VCaP (cell line): Measurements from ENCODE around the gene RAB1A.
"Not testable (repeated sequence)": the region's sequence is repeated elsewhere in the genome, so short reads cannot be mapped to it uniquely, and the experiment has no call there.

ENCODE experiments used
- H3K27ac ChIP-seq: fragments of 450-650 bp; 2 replicates; pipeline ENCODE4 v1.5.1; 2017
- TF ChIP-seq, protein P1 (sequence below): fragments of 450-650 bp; conservative IDR thresholded peaks from 2 replicates; pipeline ENCODE4 v1.5.1; 2017; ENCODE audit warnings: mild to moderate bottlenecking, moderate library complexity

Gene RAB1A

DNA sequence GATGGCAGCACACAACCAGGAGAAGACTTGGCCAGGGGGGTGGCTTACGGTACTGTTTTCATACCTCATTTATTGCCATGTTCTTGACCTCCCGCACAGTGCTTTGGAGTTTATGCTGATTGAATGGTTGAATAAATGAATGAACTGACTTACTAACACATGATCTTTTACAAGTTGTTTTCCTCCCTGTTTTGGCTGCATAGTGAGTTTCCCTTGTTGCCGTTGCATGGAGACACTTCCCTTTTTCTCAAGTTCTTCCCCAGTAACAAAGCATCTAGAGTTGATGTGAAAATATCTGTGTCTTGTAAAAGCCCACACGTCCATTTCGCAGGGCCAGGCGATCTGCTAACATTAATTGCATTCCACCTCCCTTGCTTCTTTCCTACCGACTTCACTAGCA is 35.7 kb upstream of the RAB1A start:
- TF ChIP-seq, protein P1, sequence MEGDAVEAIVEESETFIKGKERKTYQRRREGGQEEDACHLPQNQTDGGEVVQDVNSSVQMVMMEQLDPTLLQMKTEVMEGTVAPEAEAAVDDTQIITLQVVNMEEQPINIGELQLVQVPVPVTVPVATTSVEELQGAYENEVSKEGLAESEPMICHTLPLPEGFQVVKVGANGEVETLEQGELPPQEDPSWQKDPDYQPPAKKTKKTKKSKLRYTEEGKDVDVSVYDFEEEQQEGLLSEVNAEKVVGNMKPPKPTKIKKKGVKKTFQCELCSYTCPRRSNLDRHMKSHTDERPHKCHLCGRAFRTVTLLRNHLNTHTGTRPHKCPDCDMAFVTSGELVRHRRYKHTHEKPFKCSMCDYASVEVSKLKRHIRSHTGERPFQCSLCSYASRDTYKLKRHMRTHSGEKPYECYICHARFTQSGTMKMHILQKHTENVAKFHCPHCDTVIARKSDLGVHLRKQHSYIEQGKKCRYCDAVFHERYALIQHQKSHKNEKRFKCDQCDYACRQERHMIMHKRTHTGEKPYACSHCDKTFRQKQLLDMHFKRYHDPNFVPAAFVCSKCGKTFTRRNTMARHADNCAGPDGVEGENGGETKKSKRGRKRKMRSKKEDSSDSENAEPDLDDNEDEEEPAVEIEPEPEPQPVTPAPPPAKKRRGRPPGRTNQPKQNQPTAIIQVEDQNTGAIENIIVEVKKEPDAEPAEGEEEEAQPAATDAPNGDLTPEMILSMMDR, result no peak
- no peak overlapping the region for H3K27ac ChIP-seq

DNA sequence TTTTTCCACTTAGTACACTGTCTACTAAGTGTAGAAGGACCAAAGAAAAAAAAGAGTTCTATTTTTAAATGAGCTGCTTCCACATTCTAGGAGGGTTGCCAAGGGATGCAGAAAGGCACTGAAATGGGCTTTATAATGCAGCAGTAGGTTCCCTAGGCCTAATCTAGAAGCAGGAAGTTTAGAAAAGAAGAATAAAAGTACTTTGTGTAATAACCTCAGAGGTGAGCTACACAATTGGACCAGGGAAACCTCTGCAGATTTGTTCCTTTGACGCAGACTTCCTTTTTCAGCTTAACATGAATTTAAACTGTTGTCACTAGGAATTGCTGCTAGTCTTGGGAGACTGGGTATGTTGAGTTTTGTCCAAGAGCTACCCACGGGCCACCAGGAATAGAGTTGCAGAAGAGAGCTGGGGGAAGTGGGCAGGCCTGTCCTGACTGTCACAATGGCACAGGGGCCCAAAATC is 34.6 kb upstream of the RAB1A start:
- TF ChIP-seq, protein P1, result no peak
- H3K27ac ChIP-seq, result no peak overlapping the region

DNA sequence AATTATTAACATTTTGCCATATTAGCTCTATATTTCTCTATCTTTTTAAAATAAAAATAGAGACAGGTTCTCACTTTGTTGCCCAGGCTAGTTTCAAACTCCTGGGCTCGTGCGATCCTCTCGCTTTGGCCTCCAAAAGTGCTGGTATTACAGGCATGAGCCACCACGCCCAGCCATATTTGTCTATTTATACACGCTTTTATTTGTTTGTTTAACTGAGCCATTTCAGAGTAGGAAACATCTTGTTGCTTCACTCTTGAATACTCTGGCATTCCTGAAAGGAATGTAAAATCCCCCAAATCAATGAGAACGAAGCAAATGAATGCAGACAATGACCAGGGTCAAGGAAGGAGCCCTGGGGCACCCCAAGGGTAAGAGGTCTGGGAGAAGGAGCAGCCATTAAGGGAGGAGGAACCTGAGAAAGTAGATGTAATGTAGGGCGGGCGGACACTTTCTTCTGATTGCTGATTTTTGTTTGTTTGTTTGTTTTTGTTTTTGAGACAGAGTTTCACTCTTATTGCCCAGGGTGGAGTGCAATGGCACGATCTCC is 31.7 kb upstream of the RAB1A start:
- H3K27ac ChIP-seq, result no peak overlapping the region
- TF ChIP-seq, protein P1, result no peak

DNA sequence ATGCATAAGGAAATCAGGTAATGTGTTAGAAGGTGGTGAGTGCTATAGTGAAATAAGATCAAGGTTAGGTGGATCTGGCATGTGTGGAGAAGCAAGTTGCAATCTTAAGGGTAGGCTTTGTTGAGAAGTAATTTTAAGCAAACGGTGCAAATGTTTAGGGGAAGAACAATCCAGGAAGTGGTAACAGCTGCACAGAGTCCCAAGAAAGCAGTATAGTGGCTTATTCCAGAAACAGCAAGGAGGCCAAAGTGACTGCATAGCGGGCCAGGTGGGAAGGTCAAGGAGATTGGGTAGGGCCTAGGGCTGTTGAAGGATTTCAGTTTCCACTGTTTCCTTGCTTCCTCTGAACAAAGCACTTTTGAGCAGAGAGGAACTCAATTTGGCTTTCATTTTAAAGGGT is 30.0 kb upstream of the RAB1A start:
- no peak overlapping the region for H3K27ac ChIP-seq
- TF ChIP-seq, protein P1, result no peak

DNA sequence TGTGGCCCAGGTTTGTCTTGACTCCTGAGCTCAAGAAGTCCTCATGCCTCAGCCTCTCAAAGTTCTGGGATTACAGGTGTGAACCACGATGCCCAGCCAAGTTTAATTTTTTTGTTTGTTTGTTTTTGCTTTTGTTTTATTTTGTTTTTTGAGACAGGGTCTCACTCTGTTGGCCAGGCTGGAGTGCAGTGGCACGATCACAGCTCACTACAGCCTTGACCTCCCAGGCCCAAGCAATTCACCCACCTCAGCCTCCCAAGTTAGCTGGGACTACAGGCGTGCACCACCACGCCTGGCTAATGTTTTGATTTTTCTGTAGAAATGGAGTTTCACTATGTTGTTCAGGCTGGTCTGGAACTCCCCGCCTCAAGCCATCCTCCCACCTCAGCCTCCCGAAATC is 29.4 kb upstream of the RAB1A start:
- no peak overlapping the region for H3K27ac ChIP-seq
- TF ChIP-seq, protein P1, result no peak

DNA sequence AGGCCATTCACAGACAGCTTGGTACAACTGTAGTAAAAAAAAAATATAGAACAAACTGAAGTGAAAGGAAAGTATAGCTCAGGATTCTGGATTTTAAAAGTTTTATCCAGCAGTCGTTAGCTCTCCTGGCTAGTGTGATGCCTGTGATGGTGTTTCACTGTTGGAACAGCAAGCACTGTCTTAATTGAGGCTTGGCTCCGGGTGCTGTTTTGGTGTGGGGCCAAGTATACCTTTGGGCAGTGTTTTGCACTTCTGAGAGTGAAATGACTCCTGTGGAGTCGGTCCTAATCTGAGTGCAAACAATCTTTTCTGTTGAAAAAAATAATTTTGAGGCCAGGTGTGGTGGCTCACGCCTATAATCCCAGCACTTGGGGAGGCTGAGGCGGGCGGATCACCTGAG is 28.7 kb upstream of the RAB1A start:
- TF ChIP-seq, protein P1, result no peak
- H3K27ac ChIP-seq, result no peak overlapping the region

DNA sequence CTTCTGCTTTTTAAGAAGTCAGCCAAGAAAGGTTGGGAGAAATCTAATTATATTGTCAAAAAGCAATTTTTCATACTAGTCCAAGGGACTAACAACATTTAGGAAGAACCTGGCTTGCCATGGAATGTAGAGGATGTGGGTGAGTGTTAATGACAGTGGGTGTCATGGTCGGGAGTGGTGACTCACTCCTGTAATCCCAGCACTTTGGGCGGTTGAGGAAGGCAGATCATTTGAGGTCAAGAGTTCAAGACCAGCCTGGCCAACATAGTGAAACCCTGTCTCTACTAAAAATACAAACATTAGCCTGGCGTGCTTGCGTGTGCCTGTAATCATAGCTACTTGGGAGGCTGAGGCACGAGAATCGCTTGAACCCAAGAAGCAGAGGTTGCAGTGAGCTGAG is 27.9 kb upstream of the RAB1A start:
- H3K27ac ChIP-seq, result not testable (repeated sequence)

DNA sequence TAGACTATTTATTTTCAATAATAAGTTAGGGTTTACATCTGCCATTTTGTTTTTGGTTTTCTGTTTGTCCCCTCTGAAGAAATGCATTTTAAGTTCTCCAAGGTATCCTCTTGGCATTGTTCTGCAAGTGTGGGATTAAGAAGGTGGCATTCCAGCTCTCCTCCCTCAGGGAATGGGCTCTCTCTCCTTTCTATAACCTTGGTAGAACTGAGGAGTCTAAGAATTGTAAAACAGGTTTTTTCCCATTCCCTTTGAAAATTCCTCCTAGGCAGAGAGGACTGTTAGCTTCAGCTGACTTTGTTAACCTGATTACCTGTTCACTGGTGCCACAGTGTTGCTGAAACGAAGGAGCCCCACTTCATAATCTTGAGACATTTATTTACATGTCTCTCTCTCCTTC is 26.1 kb upstream of the RAB1A start:
- H3K27ac ChIP-seq, result no peak overlapping the region
- TF ChIP-seq, protein P1, result no peak
